Raji (cell line): Measurements from ENCODE around the gene MYCBP2.

Experiments used
- POLR2A ChIP-seq: IDR thresholded peaks from 2 replicates; pipeline ENCODE4 v1.6.1; 2011; ENCODE audit warnings: low read depth, low read length, control low read depth; ENCODE audit not compliant: insufficient read depth

The MYCBP2 gene

GRCh38 chr13:77285098-77285497 lies 41.8 kb downstream of the MYCBP2 start:
- TF ChIP-seq POLR2A: no peak

- no peak for TF ChIP-seq POLR2A
Observed at GRCh38 chr13:77274126-77274525, 52.8 kb downstream of the MYCBP2 start.

- no peak for TF ChIP-seq POLR2A
Observed at GRCh38 chr13:77269141-77269540, 57.8 kb downstream of the MYCBP2 start.

- TF ChIP-seq POLR2A: no peak
Observed at GRCh38 chr13:77267362-77267761, 59.5 kb downstream of the MYCBP2 start.

- no peak for TF ChIP-seq POLR2A
Observed at GRCh38 chr13:77265336-77265735, 61.6 kb downstream of the MYCBP2 start.

- no peak for TF ChIP-seq POLR2A
Observed at GRCh38 chr13:77262198-77262597, 64.7 kb downstream of the MYCBP2 start.

GRCh38 chr13:77250975-77251374 lies 75.9 kb downstream of the MYCBP2 start:
- TF ChIP-seq POLR2A: no peak

GRCh38 chr13:77239312-77239711 lies 87.6 kb downstream of the MYCBP2 start:
- no peak for TF ChIP-seq POLR2A

GRCh38 chr13:77235456-77236022 lies 91.4 kb downstream of the MYCBP2 start:
- TF ChIP-seq POLR2A: no peak

- no peak for TF ChIP-seq POLR2A
Observed at GRCh38 chr13:77233159-77233558, 93.7 kb downstream of the MYCBP2 start.

- TF ChIP-seq POLR2A: no peak
Observed at GRCh38 chr13:77230560-77230959, 96.3 kb downstream of the MYCBP2 start.

- no peak for TF ChIP-seq POLR2A
Observed at GRCh38 chr13:77225946-77226345, 100.9 kb downstream of the MYCBP2 start.

- TF ChIP-seq POLR2A: no peak
Observed at GRCh38 chr13:77222909-77223308, 104.0 kb downstream of the MYCBP2 start.

- no peak for TF ChIP-seq POLR2A
Observed at GRCh38 chr13:77222000-77222690, 104.7 kb downstream of the MYCBP2 start.

GRCh38 chr13:77219401-77219800 lies 107.5 kb downstream of the MYCBP2 start:
- no peak for TF ChIP-seq POLR2A

- no peak for TF ChIP-seq POLR2A
Observed at GRCh38 chr13:77218274-77218673, 108.6 kb downstream of the MYCBP2 start.

GRCh38 chr13:77215543-77215942 lies 111.4 kb downstream of the MYCBP2 start:
- TF ChIP-seq POLR2A: no peak
